Ovary (tissue), 3 donors: ENCODE measurements around the gene CSNK1G2.

Experiments used
- EP300 ChIP-seq: sonication (generic); formaldehyde crosslinking; IDR thresholded peaks from one replicate; pipeline ENCODE4 v1.6.1; 2017; ENCODE audit warnings: antibody characterized with exemption
- POLR2A ChIP-seq: fragments of 450-650 bp; IDR thresholded peaks from one replicate; pipeline ENCODE4 v1.6.1; 2017; ENCODE audit warnings: antibody characterized with exemption, mild to moderate bottlenecking, moderate library complexity
- TF ChIP-seq, protein P1 (sequence below), 3 donors: fragments of 450-650 bp in 2 of 3; fragments of 200-600 bp in 1 of 3; IDR thresholded peaks; one replicate each; pipeline versions ENCODE4 v1.5.1 to v1.8.0; 2016 to 2022; ENCODE audit warnings: antibody characterized with exemption in 3 of 3, mild to moderate bottlenecking in 1 of 3
- donor health status: DM: no; HTN: no; CAD: no.

- no peak for TF ChIP-seq POLR2A
- TF ChIP-seq, protein P1, sequence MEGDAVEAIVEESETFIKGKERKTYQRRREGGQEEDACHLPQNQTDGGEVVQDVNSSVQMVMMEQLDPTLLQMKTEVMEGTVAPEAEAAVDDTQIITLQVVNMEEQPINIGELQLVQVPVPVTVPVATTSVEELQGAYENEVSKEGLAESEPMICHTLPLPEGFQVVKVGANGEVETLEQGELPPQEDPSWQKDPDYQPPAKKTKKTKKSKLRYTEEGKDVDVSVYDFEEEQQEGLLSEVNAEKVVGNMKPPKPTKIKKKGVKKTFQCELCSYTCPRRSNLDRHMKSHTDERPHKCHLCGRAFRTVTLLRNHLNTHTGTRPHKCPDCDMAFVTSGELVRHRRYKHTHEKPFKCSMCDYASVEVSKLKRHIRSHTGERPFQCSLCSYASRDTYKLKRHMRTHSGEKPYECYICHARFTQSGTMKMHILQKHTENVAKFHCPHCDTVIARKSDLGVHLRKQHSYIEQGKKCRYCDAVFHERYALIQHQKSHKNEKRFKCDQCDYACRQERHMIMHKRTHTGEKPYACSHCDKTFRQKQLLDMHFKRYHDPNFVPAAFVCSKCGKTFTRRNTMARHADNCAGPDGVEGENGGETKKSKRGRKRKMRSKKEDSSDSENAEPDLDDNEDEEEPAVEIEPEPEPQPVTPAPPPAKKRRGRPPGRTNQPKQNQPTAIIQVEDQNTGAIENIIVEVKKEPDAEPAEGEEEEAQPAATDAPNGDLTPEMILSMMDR (IDR thresholded peaks at IDR 0.05) = no peak
- no peak for TF ChIP-seq EP300
Observed at GRCh38 chr19:1975162-1975480, 34.1 kb downstream of the CSNK1G2 start.
